Measurements from ENCODE around the gene TMOD1. TPM values are rescaled to one million over a fixed set of nuclear protein-coding genes. Genes with fewer than 3 reads are reported as not detected.
"Not testable (repeated sequence)": the region's sequence is repeated elsewhere in the genome, so short reads cannot be mapped to it uniquely, and the experiment has no call there.

TMOD1 gene
- total and polyA plus RNA-seq, 2 experiments from 2014 or later, result 0.69 to 4.5 TPM

DNA sequence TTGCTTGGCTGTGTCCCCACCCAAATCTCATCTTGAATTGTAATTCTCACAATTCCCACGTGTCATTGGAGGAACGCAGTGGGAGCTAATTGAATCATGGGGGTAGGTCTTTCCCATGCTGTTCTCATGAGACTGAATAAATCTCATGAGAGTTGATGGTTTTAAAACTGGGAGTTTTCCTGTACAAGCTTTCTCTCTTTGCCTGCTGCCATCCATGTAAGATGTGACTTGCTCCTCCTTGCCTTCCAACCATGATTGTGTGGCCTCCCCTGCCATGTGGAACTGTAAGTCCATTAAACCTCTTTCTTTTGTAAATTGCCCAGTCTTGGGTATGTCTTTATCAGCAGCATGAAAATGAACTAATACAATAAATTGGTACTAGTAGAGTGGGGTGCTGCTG is 118.6 kb downstream of the TMOD1 start:
- not testable (repeated sequence) for H3K4me1 Mint-ChIP-seq; H3K27me3 Mint-ChIP-seq (ENCODE audit: insufficient read depth, low read depth, poor library complexity); H3K27ac ChIP-seq (ENCODE audit: low read depth); ATAC-seq; DNase-seq (ENCODE audit: low spot score); H3K4me2 ChIP-seq; H3F3A ChIP-seq (replicated peaks; ENCODE audit: low read depth); H3K27ac Mint-ChIP-seq; H3K4me1 ChIP-seq (ENCODE audit: insufficient read depth); H3K79me2 ChIP-seq (replicated peaks; ENCODE audit: insufficient read depth); H3K4me3 ChIP-seq; H3K9me2 ChIP-seq (ENCODE audit: insufficient read depth); H2AFZ ChIP-seq; H3K27me3 ChIP-seq (ENCODE audit: insufficient read depth); H3K4me3 Mint-ChIP-seq; H4K20me1 ChIP-seq (replicated peaks; ENCODE audit: insufficient read depth)
- peaks cover 43% of the 10 kb centered on the region for H3K9me3 Mint-ChIP-seq
- peaks cover 11% of the 10 kb centered on the region; the same call in 1 of the 2 replicates for H3K36me3 ChIP-seq (ENCODE audit: insufficient read depth)
- peaks cover 68% of the 10 kb centered on the region for H3K36me3 Mint-ChIP-seq (ENCODE audit: low read depth)

DNA sequence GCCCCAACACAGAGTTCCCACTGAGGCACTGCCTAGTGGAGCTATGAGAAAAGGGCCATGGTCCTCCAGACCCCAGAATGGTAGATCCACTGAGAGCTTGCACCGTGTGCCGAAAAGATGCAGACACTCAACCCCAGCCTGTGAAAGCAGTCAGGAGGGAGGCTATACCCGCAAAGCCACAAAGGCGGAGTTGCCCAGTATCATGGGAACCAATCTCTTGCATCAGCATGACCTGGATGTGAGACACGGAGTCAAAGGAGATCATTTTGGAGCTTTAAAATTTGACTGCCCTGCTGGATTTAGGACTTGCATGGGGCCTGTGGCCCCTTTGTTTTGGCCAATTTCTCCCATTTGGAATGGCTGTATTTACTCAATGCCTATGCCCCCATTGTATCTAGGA is 121.0 kb downstream of the TMOD1 start:
- not testable (repeated sequence) for H2AFZ ChIP-seq; DNase-seq (ENCODE audit: low spot score); ATAC-seq; H3K4me1 ChIP-seq (ENCODE audit: insufficient read depth); H3K4me1 Mint-ChIP-seq; H3K4me3 Mint-ChIP-seq; H3F3A ChIP-seq (replicated peaks; ENCODE audit: low read depth); H3K27ac Mint-ChIP-seq; H3K27me3 ChIP-seq (ENCODE audit: insufficient read depth); H3K27me3 Mint-ChIP-seq (ENCODE audit: insufficient read depth, low read depth, poor library complexity); H3K4me3 ChIP-seq; H3K9me2 ChIP-seq (ENCODE audit: insufficient read depth); H4K20me1 ChIP-seq (replicated peaks; ENCODE audit: insufficient read depth); H3K4me2 ChIP-seq; H3K27ac ChIP-seq (ENCODE audit: low read depth)
- Mint-ChIP-seq H3K9me3 (peaks cover 43% of the 10 kb centered on the region), H3K36me3 (ENCODE audit: low read depth) (peaks cover 69% of the 10 kb centered on the region)
- Histone ChIP-seq H3K79me2 (replicated peaks; ENCODE audit: insufficient read depth) (peaks cover 10% of the 10 kb centered on the region), H3K36me3 (ENCODE audit: insufficient read depth) (peaks cover 22% of the 10 kb centered on the region; the same call in 1 of the 2 replicates)

DNA sequence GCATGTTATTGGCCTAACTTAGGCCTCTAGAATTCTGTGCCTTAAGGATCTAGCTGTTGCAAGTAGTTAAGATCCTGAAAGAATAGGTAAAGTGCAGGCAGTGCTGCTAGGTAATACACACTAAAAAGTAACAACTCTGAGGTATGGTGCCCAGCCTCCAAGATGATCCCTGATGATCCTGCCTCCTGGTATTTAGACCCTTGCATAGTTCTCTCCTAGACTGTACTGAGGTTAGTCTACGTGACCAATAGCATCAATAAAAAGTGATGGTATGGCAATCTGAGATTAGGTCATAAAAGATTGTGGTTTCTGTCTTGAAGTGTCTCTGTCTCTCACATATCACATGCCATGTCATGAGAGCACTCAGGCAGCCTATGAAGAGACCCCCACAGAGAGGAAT is 122.5 kb downstream of the TMOD1 start:
- Histone ChIP-seq H3K27me3 (ENCODE audit: insufficient read depth) (no peaks in the 10 kb centered on the region), H2AFZ (no peak overlapping the region), H3F3A (replicated peaks; ENCODE audit: low read depth) (no peaks in the 10 kb centered on the region), H3K27ac (ENCODE audit: low read depth) (no peak overlapping the region), H3K9me2 (ENCODE audit: insufficient read depth) (no peaks in the 10 kb centered on the region), H3K36me3 (ENCODE audit: insufficient read depth) (peaks cover 22% of the 10 kb centered on the region; the same call in 1 of the 2 replicates), H4K20me1 (replicated peaks; ENCODE audit: insufficient read depth) (peaks cover 8% of the 10 kb centered on the region; the same call in 1 of the 2 replicates), H3K4me1 (ENCODE audit: insufficient read depth) (0 out of 2 replicates have a peak, but pooled peaks cover 3% of the 10 kb centered on the region), H3K79me2 (replicated peaks; ENCODE audit: insufficient read depth) (peaks cover 25% of the 10 kb centered on the region), H3K4me2 (no peak overlapping the region), H3K4me3 (no peak overlapping the region)
- H3K27me3 Mint-ChIP-seq (ENCODE audit: insufficient read depth, low read depth, poor library complexity), result no peaks in the 10 kb centered on the region
- peaks cover 63% of the 10 kb centered on the region for H3K36me3 Mint-ChIP-seq (ENCODE audit: low read depth)
- H3K9me3 Mint-ChIP-seq, result peaks cover 43% of the 10 kb centered on the region
- no peak overlapping the region for H3K27ac Mint-ChIP-seq
- ATAC-seq, result no peak
- no peak for DNase-seq (ENCODE audit: low spot score)
- H3K4me3 Mint-ChIP-seq, result no peak overlapping the region
- peaks cover 11% of the 10 kb centered on the region for H3K4me1 Mint-ChIP-seq
- no peak for TF ChIP-seq JUNB (IDR thresholded peaks at IDR 0.05; ENCODE audit: unreplicated experiment)
- no peak for TF ChIP-seq POLR2AphosphoS5 (IDR thresholded peaks at IDR 0.05; ENCODE audit: low read depth)
- no peak for TF ChIP-seq STAT1 (IDR thresholded peaks at IDR 0.05; ENCODE audit: unreplicated experiment)
- TF ChIP-seq EZH2 (IDR thresholded peaks at IDR 0.05; ENCODE audit: low read depth, unreplicated experiment), result no peak
- no peak for TF ChIP-seq EZH2phosphoT487 (IDR thresholded peaks at IDR 0.05; ENCODE audit: unreplicated experiment)
- no peak for TF ChIP-seq CREB1 (CRISPR knock-in tag; IDR thresholded peaks at IDR 0.05; ENCODE audit: low read depth)
- TF ChIP-seq, protein P1, sequence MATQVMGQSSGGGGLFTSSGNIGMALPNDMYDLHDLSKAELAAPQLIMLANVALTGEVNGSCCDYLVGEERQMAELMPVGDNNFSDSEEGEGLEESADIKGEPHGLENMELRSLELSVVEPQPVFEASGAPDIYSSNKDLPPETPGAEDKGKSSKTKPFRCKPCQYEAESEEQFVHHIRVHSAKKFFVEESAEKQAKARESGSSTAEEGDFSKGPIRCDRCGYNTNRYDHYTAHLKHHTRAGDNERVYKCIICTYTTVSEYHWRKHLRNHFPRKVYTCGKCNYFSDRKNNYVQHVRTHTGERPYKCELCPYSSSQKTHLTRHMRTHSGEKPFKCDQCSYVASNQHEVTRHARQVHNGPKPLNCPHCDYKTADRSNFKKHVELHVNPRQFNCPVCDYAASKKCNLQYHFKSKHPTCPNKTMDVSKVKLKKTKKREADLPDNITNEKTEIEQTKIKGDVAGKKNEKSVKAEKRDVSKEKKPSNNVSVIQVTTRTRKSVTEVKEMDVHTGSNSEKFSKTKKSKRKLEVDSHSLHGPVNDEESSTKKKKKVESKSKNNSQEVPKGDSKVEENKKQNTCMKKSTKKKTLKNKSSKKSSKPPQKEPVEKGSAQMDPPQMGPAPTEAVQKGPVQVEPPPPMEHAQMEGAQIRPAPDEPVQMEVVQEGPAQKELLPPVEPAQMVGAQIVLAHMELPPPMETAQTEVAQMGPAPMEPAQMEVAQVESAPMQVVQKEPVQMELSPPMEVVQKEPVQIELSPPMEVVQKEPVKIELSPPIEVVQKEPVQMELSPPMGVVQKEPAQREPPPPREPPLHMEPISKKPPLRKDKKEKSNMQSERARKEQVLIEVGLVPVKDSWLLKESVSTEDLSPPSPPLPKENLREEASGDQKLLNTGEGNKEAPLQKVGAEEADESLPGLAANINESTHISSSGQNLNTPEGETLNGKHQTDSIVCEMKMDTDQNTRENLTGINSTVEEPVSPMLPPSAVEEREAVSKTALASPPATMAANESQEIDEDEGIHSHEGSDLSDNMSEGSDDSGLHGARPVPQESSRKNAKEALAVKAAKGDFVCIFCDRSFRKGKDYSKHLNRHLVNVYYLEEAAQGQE (IDR thresholded peaks at IDR 0.05; ENCODE audit: unreplicated experiment), result no peak
- no peak for TF ChIP-seq ZNF331 (CRISPR knock-in tag; IDR thresholded peaks at IDR 0.05; ENCODE audit: low read depth)
- TF ChIP-seq ZNF114 (CRISPR knock-in tag; IDR thresholded peaks at IDR 0.05), result no peak
- TF ChIP-seq, protein P2, sequence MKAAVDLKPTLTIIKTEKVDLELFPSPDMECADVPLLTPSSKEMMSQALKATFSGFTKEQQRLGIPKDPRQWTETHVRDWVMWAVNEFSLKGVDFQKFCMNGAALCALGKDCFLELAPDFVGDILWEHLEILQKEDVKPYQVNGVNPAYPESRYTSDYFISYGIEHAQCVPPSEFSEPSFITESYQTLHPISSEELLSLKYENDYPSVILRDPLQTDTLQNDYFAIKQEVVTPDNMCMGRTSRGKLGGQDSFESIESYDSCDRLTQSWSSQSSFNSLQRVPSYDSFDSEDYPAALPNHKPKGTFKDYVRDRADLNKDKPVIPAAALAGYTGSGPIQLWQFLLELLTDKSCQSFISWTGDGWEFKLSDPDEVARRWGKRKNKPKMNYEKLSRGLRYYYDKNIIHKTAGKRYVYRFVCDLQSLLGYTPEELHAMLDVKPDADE (IDR thresholded peaks at IDR 0.05), result no peak
- TF ChIP-seq NANOG (IDR thresholded peaks at IDR 0.05; ENCODE audit: borderline replicate concordance), result no peak

All from GM23338 (cell line).